Stimulated activated CD4-positive, alpha-beta T cell treated with anti-CD3 and anti-CD28 coated beads, Interleukin-1b, Interleukin-23, amount 100 ng/mL, for 1 hour (primary cell): ENCODE results near the gene HDAC11.

Experiments
- DNase-seq, 2 donors: peaks; one replicate each; pipeline ENCODE4 v3.0.0-alpha.2; 2020; ENCODE audit warnings: low read depth in 2 of 2

The HDAC11 gene

GRCh38 chr3:13543253-13543652 is 63.1 kb downstream of the HDAC11 start:
- no peak for DNase-seq

- DNase-seq, result no peak
These were observed 64.3 kb downstream of the HDAC11 start for GRCh38 chr3:13544293-13544831.

- no peak for DNase-seq
These were observed 65.0 kb downstream of the HDAC11 start for GRCh38 chr3:13544951-13545651.

- no peak for DNase-seq
These were observed 65.9 kb downstream of the HDAC11 start for GRCh38 chr3:13545952-13546454.

GRCh38 chr3:13546667-13547171 is 66.6 kb downstream of the HDAC11 start:
- no peak for DNase-seq

GRCh38 chr3:13547591-13548371 is 67.7 kb downstream of the HDAC11 start:
- no peak for DNase-seq

- DNase-seq, result no peak
These were observed 68.9 kb downstream of the HDAC11 start, which contains the start of gene FBLN2 for GRCh38 chr3:13548696-13549622. Gene FBLN2, plus strand, starts transcription at chr3:13549125. Its CDS starts 21,231 bp downstream, at chr3:13570356.

GRCh38 chr3:13549623-13550422 is 69.7 kb downstream of the HDAC11 start:
- no peak for DNase-seq

GRCh38 chr3:13550423-13550690 is 70.3 kb downstream of the HDAC11 start:
- no peak for DNase-seq

- DNase-seq, result no peak
These were observed 70.8 kb downstream of the HDAC11 start for GRCh38 chr3:13550791-13551360.

GRCh38 chr3:13552857-13553652 is 72.9 kb downstream of the HDAC11 start:
- DNase-seq, result no peak

- no peak for DNase-seq
These were observed 73.6 kb downstream of the HDAC11 start for GRCh38 chr3:13553686-13554085.

- no peak for DNase-seq
These were observed 75.6 kb downstream of the HDAC11 start for GRCh38 chr3:13555753-13556152.
